ENCODE data around the gene ARHGEF2. TPM values are rescaled to one million over a fixed set of nuclear protein-coding genes. Genes with fewer than 3 reads are reported as not detected.
A peak's percentile ranks its signal among the peaks of the same experiment; 100 is the strongest.

Gene ARHGEF2
- total and polyA plus RNA-seq, 2 experiments from 2014 or later: 77.7 to 136 TPM

GRCh38 chr1:155929057-155929456 is 49.3 kb downstream of the ARHGEF2 start:
- H3K9ac ChIP-seq: no peak overlapping the region
- no peak overlapping the region for H3K27ac ChIP-seq
- H4K20me1 ChIP-seq (ENCODE audit: insufficient read depth): no peaks in the 10 kb centered on the region
- 65 to 67% methylated on average over 5 of the region's 5 CpGs for WGBS, 2 experiments (ENCODE audit: low coverage in 1 of 2, low lambda C conversion rate in 2 of 2, missing lambda C conversion rate in 2 of 2)
- in situ Hi-C loops (cut with MboI): no loop called here
- no peak for DNase-seq
- H3K27me3 ChIP-seq (replicated peaks; ENCODE audit: insufficient read depth): no peaks in the 10 kb centered on the region
- peaks cover 79% of the 10 kb centered on the region for H3K36me3 ChIP-seq (ENCODE audit: low read depth)
- TF ChIP-seq EZH2 (IDR thresholded peaks at IDR 0.05; ENCODE audit: insufficient read depth, poor library complexity, severe bottlenecking): no peak
- no peak for TF ChIP-seq EZH2phosphoT487 (IDR thresholded peaks at IDR 0.05; ENCODE audit: insufficient read depth, low read depth)
- no peaks in the 10 kb centered on the region for H3K9me3 ChIP-seq (ENCODE audit: low read depth)
- no peak overlapping the region for H2AFZ ChIP-seq
- H3K4me2 ChIP-seq (ENCODE audit: unreplicated experiment): no peak overlapping the region
- no peak overlapping the region for H3K4me3 ChIP-seq
- H3K79me2 ChIP-seq (ENCODE audit: insufficient read depth): peaks cover 98% of the 10 kb centered on the region
- H3F3A ChIP-seq (ENCODE audit: insufficient read depth): peaks cover 30% of the 10 kb centered on the region
- no peaks in the 10 kb centered on the region for H3K9me2 ChIP-seq (ENCODE audit: insufficient read depth)
- H3K4me1 ChIP-seq (ENCODE audit: insufficient read depth): peaks cover 38% of the 10 kb centered on the region

DNA sequence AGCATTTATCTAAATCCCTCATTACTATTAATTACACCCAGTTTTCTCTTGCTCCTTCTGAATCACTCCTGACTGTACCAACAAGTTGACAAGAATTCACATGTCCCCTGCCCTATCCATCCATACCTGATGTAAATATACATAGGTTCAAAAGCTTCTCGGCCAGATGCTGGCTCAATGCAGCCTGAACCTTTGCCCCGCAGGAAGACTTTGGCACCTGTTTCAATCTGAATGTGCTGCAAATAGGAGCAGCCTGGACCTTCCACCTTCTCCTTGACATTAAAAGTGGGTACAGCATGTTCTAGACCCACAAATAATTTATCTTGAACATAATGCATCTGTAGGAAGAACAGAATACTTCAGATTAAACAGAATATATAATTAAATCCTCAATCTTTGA is 52.8 kb downstream of the ARHGEF2 start:
- peaks cover 90% of the 10 kb centered on the region for H3K36me3 ChIP-seq (ENCODE audit: low read depth)
- H4K20me1 ChIP-seq (ENCODE audit: insufficient read depth): no peaks in the 10 kb centered on the region
- peaks cover 8% of the 10 kb centered on the region for H3K4me1 ChIP-seq (ENCODE audit: insufficient read depth)
- H3K79me2 ChIP-seq (ENCODE audit: insufficient read depth): peaks cover 94% of the 10 kb centered on the region
- no peak for DNase-seq
- no peaks in the 10 kb centered on the region for H3K9me3 ChIP-seq (ENCODE audit: low read depth)
- TF ChIP-seq EZH2phosphoT487 (IDR thresholded peaks at IDR 0.05; ENCODE audit: insufficient read depth, low read depth) (no peak), EZH2 (IDR thresholded peaks at IDR 0.05; ENCODE audit: insufficient read depth, poor library complexity, severe bottlenecking) (no peak)
- H3K9ac ChIP-seq: no peak overlapping the region
- H3F3A ChIP-seq (ENCODE audit: insufficient read depth): peaks cover 38% of the 10 kb centered on the region
- no peaks in the 10 kb centered on the region for H3K9me2 ChIP-seq (ENCODE audit: insufficient read depth)
- H3K27me3 ChIP-seq (replicated peaks; ENCODE audit: insufficient read depth): no peaks in the 10 kb centered on the region
- no peak overlapping the region for H3K4me2 ChIP-seq (ENCODE audit: unreplicated experiment)
- in situ Hi-C loops (cut with MboI): no loop called here
- H3K4me3 ChIP-seq: no peak overlapping the region
- WGBS, 2 experiments (ENCODE audit: low coverage in 1 of 2, low lambda C conversion rate in 2 of 2, missing lambda C conversion rate in 2 of 2): 98 to 100% methylated on average over 2 of the region's 2 CpGs
- no peak overlapping the region for H2AFZ ChIP-seq
- no peak overlapping the region for H3K27ac ChIP-seq

DNA sequence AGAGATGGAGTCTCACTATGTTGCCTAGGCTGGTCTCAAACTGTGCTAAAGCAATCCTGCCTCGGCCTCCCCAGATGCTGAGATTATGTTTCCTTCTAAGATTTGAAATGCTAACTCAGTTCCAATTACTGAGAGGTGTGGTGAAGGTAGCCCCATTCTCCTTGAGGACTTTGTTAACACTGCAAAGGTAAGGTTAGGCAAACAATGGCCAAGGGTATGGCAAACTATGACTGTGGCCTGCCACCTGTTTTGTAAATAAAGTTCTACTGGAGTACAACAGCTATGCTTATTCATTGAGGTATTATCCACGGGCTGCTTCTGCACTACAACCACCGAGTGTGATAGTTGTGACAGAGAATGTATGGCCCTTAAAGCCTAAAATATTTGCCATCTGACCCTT is 57.6 kb downstream of the ARHGEF2 start:
- DNase-seq: no peak
- no peak overlapping the region for H3K9ac ChIP-seq
- no peaks in the 10 kb centered on the region for H3K9me2 ChIP-seq (ENCODE audit: insufficient read depth)
- H3K4me2 ChIP-seq (ENCODE audit: unreplicated experiment): no peak overlapping the region
- no peak overlapping the region for H2AFZ ChIP-seq
- TF ChIP-seq EZH2 (IDR thresholded peaks at IDR 0.05; ENCODE audit: insufficient read depth, poor library complexity, severe bottlenecking): no peak
- TF ChIP-seq EZH2phosphoT487 (IDR thresholded peaks at IDR 0.05; ENCODE audit: insufficient read depth, low read depth): no peak
- no peaks in the 10 kb centered on the region for H3K9me3 ChIP-seq (ENCODE audit: low read depth)
- H3K4me1 ChIP-seq (ENCODE audit: insufficient read depth): no peaks in the 10 kb centered on the region
- 84 to 86% methylated on average over 3 of the region's 3 CpGs for WGBS, 2 experiments (ENCODE audit: low coverage in 1 of 2, low lambda C conversion rate in 2 of 2, missing lambda C conversion rate in 2 of 2)
- peaks cover 57% of the 10 kb centered on the region for H3F3A ChIP-seq (ENCODE audit: insufficient read depth)
- in situ Hi-C loops (cut with MboI): no loop called here
- peaks cover 91% of the 10 kb centered on the region for H3K36me3 ChIP-seq (ENCODE audit: low read depth)
- no peak overlapping the region for H3K27ac ChIP-seq
- peaks cover 81% of the 10 kb centered on the region for H3K79me2 ChIP-seq (ENCODE audit: insufficient read depth)
- H3K27me3 ChIP-seq (replicated peaks; ENCODE audit: insufficient read depth): no peaks in the 10 kb centered on the region
- no peak overlapping the region for H3K4me3 ChIP-seq
- no peaks in the 10 kb centered on the region for H4K20me1 ChIP-seq (ENCODE audit: insufficient read depth)

- Histone ChIP-seq H3K27ac (no peak overlapping the region), H3K36me3 (ENCODE audit: low read depth) (peaks cover 91% of the 10 kb centered on the region), H3K9me3 (ENCODE audit: low read depth) (no peaks in the 10 kb centered on the region), H3K4me1 (ENCODE audit: insufficient read depth) (no peaks in the 10 kb centered on the region), H3K4me3 (no peak overlapping the region), H3K9me2 (ENCODE audit: insufficient read depth) (no peaks in the 10 kb centered on the region), H3K4me2 (ENCODE audit: unreplicated experiment) (no peak overlapping the region), H3K27me3 (replicated peaks; ENCODE audit: insufficient read depth) (no peaks in the 10 kb centered on the region), H4K20me1 (ENCODE audit: insufficient read depth) (no peaks in the 10 kb centered on the region), H3K79me2 (ENCODE audit: insufficient read depth) (peaks cover 73% of the 10 kb centered on the region), H3K9ac (no peak overlapping the region), H2AFZ (no peak overlapping the region), H3F3A (ENCODE audit: insufficient read depth) (peaks cover 59% of the 10 kb centered on the region)
- DNase-seq: no peak
- 98 to 100% methylated on average over 2 of the region's 2 CpGs for WGBS, 2 experiments (ENCODE audit: low coverage in 1 of 2, low lambda C conversion rate in 2 of 2, missing lambda C conversion rate in 2 of 2)
- TF ChIP-seq EZH2 (IDR thresholded peaks at IDR 0.05; ENCODE audit: insufficient read depth, poor library complexity, severe bottlenecking): no peak
- TF ChIP-seq EZH2phosphoT487 (IDR thresholded peaks at IDR 0.05; ENCODE audit: insufficient read depth, low read depth): no peak
- in situ Hi-C loops (cut with MboI): no loop called here
Measured at GRCh38 chr1:155919801-155920200, 58.5 kb downstream of the ARHGEF2 start.

DNA sequence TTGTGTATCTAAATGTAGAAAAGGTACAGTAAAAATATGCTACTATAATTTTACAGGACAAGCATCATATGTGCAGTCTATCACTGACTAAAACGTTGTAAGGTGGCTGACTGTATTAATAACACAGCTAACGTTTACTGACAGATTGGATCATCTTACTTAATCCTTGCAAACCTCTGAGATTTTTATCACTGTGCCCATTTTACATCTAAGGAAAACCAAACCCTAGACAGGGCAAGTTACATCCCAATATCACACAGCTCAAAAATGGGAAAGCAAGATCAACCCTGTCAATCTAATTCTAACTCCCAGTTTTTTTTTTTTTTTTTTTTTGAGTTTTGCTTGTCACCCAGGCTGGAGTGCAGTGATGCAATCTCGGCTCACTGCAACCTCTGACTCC is 59.7 kb downstream of the ARHGEF2 start:
- WGBS, 2 experiments (ENCODE audit: low coverage in 1 of 2, low lambda C conversion rate in 2 of 2, missing lambda C conversion rate in 2 of 2): 40 to 45% methylated on average over 3 of the region's 3 CpGs
- no peaks in the 10 kb centered on the region for H3K9me2 ChIP-seq (ENCODE audit: insufficient read depth)
- peaks cover 68% of the 10 kb centered on the region for H3F3A ChIP-seq (ENCODE audit: insufficient read depth)
- no peak overlapping the region for H3K4me3 ChIP-seq
- no peak overlapping the region for H3K4me2 ChIP-seq (ENCODE audit: unreplicated experiment)
- no peaks in the 10 kb centered on the region for H3K9me3 ChIP-seq (ENCODE audit: low read depth)
- TF ChIP-seq EZH2 (IDR thresholded peaks at IDR 0.05; ENCODE audit: insufficient read depth, poor library complexity, severe bottlenecking): no peak
- no peak for TF ChIP-seq EZH2phosphoT487 (IDR thresholded peaks at IDR 0.05; ENCODE audit: insufficient read depth, low read depth)
- H2AFZ ChIP-seq: no peak overlapping the region
- no peaks in the 10 kb centered on the region for H3K27me3 ChIP-seq (replicated peaks; ENCODE audit: insufficient read depth)
- H3K79me2 ChIP-seq (ENCODE audit: insufficient read depth): peaks cover 63% of the 10 kb centered on the region
- H3K36me3 ChIP-seq (ENCODE audit: low read depth): peaks cover 91% of the 10 kb centered on the region
- H3K9ac ChIP-seq: no peak overlapping the region
- H4K20me1 ChIP-seq (ENCODE audit: insufficient read depth): no peaks in the 10 kb centered on the region
- no peaks in the 10 kb centered on the region for H3K4me1 ChIP-seq (ENCODE audit: insufficient read depth)
- in situ Hi-C loops (cut with MboI): no loop called here
- DNase-seq: no peak
- peak overlapping the region; percentile 12; the same call in 1 of the 2 replicates for H3K27ac ChIP-seq

All from GM23248 (cell line).